Panc1 (cell line): Measurements from ENCODE around the gene POLK.

Source experiments
- POLR2AphosphoS5 ChIP-seq: IDR thresholded peaks from 2 replicates; pipeline ENCODE4 v1.6.1; 2012; ENCODE audit warnings: mild to moderate bottlenecking, low read depth, low read length, moderate library complexity
- TF ChIP-seq, protein P1 (sequence below): fragments of 450-650 bp; IDR thresholded peaks from 2 replicates; pipeline ENCODE4 v1.5.1; 2017; ENCODE audit warnings: mild to moderate bottlenecking
- TF ChIP-seq, protein P2 (sequence below), 2 experiments: IDR thresholded peaks; 2 replicates each; pipeline ENCODE4 v1.6.1; 2011 to 2012; ENCODE audit warnings: low read depth in 2 of 2, control low read depth in 1 of 2, low read length in 1 of 2, mild to moderate bottlenecking in 1 of 2, moderate library complexity in 1 of 2; ENCODE audit not compliant: insufficient read depth in 1 of 2

DNA sequence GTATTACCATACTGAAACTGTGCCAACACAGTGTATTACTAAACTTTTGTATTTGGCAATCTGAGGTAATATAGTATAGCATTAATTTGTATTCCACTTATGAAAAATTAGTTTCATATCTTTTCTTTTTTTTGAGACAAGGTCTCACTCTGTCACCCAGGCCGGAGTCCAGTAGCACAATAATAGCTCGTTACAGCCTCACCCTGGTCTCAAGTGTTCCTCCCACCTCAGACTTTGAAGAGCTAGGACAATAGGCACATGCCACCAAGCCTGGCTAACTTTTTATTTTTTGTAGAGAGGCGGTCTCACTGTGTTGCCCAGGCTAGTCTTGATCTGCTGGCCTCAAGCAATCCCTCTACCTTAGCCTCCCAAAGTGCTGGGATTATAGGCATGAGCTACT is 36.1 kb downstream of the POLK start:
- TF ChIP-seq, protein P1, sequence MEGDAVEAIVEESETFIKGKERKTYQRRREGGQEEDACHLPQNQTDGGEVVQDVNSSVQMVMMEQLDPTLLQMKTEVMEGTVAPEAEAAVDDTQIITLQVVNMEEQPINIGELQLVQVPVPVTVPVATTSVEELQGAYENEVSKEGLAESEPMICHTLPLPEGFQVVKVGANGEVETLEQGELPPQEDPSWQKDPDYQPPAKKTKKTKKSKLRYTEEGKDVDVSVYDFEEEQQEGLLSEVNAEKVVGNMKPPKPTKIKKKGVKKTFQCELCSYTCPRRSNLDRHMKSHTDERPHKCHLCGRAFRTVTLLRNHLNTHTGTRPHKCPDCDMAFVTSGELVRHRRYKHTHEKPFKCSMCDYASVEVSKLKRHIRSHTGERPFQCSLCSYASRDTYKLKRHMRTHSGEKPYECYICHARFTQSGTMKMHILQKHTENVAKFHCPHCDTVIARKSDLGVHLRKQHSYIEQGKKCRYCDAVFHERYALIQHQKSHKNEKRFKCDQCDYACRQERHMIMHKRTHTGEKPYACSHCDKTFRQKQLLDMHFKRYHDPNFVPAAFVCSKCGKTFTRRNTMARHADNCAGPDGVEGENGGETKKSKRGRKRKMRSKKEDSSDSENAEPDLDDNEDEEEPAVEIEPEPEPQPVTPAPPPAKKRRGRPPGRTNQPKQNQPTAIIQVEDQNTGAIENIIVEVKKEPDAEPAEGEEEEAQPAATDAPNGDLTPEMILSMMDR = no peak
- no peak for TF ChIP-seq POLR2AphosphoS5
- TF ChIP-seq, protein P2, sequence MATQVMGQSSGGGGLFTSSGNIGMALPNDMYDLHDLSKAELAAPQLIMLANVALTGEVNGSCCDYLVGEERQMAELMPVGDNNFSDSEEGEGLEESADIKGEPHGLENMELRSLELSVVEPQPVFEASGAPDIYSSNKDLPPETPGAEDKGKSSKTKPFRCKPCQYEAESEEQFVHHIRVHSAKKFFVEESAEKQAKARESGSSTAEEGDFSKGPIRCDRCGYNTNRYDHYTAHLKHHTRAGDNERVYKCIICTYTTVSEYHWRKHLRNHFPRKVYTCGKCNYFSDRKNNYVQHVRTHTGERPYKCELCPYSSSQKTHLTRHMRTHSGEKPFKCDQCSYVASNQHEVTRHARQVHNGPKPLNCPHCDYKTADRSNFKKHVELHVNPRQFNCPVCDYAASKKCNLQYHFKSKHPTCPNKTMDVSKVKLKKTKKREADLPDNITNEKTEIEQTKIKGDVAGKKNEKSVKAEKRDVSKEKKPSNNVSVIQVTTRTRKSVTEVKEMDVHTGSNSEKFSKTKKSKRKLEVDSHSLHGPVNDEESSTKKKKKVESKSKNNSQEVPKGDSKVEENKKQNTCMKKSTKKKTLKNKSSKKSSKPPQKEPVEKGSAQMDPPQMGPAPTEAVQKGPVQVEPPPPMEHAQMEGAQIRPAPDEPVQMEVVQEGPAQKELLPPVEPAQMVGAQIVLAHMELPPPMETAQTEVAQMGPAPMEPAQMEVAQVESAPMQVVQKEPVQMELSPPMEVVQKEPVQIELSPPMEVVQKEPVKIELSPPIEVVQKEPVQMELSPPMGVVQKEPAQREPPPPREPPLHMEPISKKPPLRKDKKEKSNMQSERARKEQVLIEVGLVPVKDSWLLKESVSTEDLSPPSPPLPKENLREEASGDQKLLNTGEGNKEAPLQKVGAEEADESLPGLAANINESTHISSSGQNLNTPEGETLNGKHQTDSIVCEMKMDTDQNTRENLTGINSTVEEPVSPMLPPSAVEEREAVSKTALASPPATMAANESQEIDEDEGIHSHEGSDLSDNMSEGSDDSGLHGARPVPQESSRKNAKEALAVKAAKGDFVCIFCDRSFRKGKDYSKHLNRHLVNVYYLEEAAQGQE (IDR thresholded peaks at IDR 0.05; ENCODE audit: insufficient read depth in 1 of 2, low read depth in 2 of 2, low read length in 1 of 2) = no peak
